ENCODE data around the gene CASP9.
A peak's percentile ranks its signal among the peaks of the same experiment; 100 is the strongest.
"Not testable (repeated sequence)": the region's sequence is repeated elsewhere in the genome, so short reads cannot be mapped to it uniquely, and the experiment has no call there.

CASP9 gene

DNA sequence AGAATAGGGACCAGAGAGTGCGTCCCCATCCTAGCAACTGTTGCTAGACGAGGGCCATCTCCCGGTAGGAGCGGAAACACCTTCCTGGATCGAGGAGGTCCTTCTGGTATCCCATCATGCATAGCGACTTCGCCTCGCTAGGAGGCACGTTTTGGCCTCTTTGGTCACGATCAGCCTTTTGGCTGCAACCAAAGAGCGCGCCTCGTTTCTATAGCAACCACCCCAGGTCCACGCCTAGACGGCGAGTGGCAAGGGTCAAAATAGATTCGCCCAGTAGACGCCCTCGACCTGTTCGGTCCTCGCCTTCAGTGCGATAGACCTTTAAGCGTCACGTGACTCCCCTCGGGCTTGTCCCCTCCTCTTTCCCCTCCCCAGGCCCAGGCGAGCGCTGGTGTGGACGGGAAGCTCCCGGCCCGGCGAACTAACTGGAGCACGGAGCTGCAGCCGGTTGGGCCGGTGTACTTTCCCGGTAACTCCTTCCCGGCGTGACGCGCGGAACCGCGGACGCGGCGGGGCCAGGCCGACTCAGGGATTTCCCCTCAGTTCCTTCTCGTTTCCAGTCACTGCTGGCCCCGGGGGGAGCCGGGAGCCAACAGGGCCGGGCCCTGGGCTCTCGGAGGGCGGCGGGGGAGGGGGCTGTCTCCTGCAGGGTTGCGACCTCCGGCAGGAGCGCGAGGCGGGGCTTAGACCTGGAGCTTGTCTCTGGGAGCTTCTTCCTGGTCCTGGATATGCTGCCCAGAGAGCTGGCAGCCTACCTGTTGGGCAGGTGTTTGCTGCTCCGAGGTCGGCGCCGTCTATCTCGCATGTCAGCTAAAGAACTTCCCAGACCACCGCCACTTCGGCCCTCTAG, 2.7 kb upstream of the CASP9 start, which contains the start of gene DNAJC16:
Gene DNAJC16 (plus strand): TSS at position 359 of the 850 bp plus-strand sequence. CDS start 2,258 bp downstream, outside the sequence.
- H3K27me3 ChIP-seq (ENCODE audit: control insufficient read depth in 5 of 5, insufficient read depth in 4 of 5, low read length in 5 of 5) = no peaks in the 10 kb centered on the region
- peaks cover 2 to 36% (median 29%) of the 10 kb centered on the region in 5 donors for H3K4me1 ChIP-seq (ENCODE audit: control insufficient read depth in 5 of 5, insufficient read depth in 5 of 5, low read length in 5 of 5)
- H3K9ac ChIP-seq (ENCODE audit: low read length in 5 of 5) = peak within 1 kb of the TSS; percentile 33 to 93 (median 92)
- peaks cover 0 to 9% (median 3%) of the 10 kb centered on the region in 5 donors for H3K36me3 ChIP-seq (ENCODE audit: control insufficient read depth in 5 of 5, insufficient read depth in 5 of 5, low read length in 5 of 5)
- H3K27ac ChIP-seq (ENCODE audit: low read depth, low read length) = peak within 1 kb of the TSS; percentile 89
- H3K9me3 ChIP-seq (ENCODE audit: control insufficient read depth in 5 of 5, low read length in 5 of 5) = no peaks in the 10 kb centered on the region
- peak within 1 kb of the TSS; percentile 76 to 97 (median 87) for H3K4me3 ChIP-seq (ENCODE audit: low read depth in 1 of 5, low read length in 5 of 5)

- H3K9ac ChIP-seq (ENCODE audit: low read length in 5 of 5) = peak overlapping the region in 1 of 5 donors; percentile 72
- peak overlapping the region; percentile 89 for H3K27ac ChIP-seq (ENCODE audit: low read depth, low read length)
- no peaks in the 10 kb centered on the region for H3K27me3 ChIP-seq (ENCODE audit: control insufficient read depth in 5 of 5, insufficient read depth in 4 of 5, low read length in 5 of 5)
- H3K9me3 ChIP-seq (ENCODE audit: control insufficient read depth in 5 of 5, low read length in 5 of 5) = no peaks in the 10 kb centered on the region
- H3K4me1 ChIP-seq (ENCODE audit: control insufficient read depth in 5 of 5, insufficient read depth in 5 of 5, low read length in 5 of 5) = peaks cover 2 to 36% (median 29%) of the 10 kb centered on the region in 5 donors
- H3K4me3 ChIP-seq (ENCODE audit: low read depth in 1 of 5, low read length in 5 of 5) = peak overlapping the region; percentile 33 to 90 (median 84)
- H3K36me3 ChIP-seq (ENCODE audit: control insufficient read depth in 5 of 5, insufficient read depth in 5 of 5, low read length in 5 of 5) = peaks cover 0 to 8% (median 3%) of the 10 kb centered on the region in 5 donors
These were observed 2.0 kb upstream of the CASP9 start for GRCh38 chr1:15526021-15526489.

GRCh38 chr1:15525050-15526020, 1.3 kb upstream of the CASP9 start:
- no peaks in the 10 kb centered on the region for H3K9me3 ChIP-seq (ENCODE audit: control insufficient read depth in 5 of 5, low read length in 5 of 5)
- peak overlapping the region in 4 of 5 donors; percentile 35 to 72 (median 52) for H3K9ac ChIP-seq (ENCODE audit: low read length in 5 of 5)
- peaks cover 0 to 1% (median 0%) of the 10 kb centered on the region in 5 donors for H3K36me3 ChIP-seq (ENCODE audit: control insufficient read depth in 5 of 5, insufficient read depth in 5 of 5, low read length in 5 of 5)
- peak overlapping the region; percentile 69 to 87 (median 71) for H3K4me3 ChIP-seq (ENCODE audit: low read depth in 1 of 5, low read length in 5 of 5)
- no peaks in the 10 kb centered on the region for H3K27me3 ChIP-seq (ENCODE audit: control insufficient read depth in 5 of 5, insufficient read depth in 4 of 5, low read length in 5 of 5)
- peaks cover 2 to 36% (median 29%) of the 10 kb centered on the region in 5 donors for H3K4me1 ChIP-seq (ENCODE audit: control insufficient read depth in 5 of 5, insufficient read depth in 5 of 5, low read length in 5 of 5)
- H3K27ac ChIP-seq (ENCODE audit: low read depth, low read length) = peak overlapping the region; percentile 89

- peak overlapping the region in 4 of 5 donors; percentile 60 to 71 (median 64) for H3K9ac ChIP-seq (ENCODE audit: low read length in 5 of 5)
These were observed 451 bp upstream of the CASP9 start for GRCh38 chr1:15524283-15525049.

GRCh38 chr1:15523104-15524020, 653 bp downstream of the CASP9 start:
- no peaks in the 10 kb centered on the region for H3K27me3 ChIP-seq (ENCODE audit: control insufficient read depth in 5 of 5, insufficient read depth in 4 of 5, low read length in 5 of 5)
- peak overlapping the region; percentile 72 for H3K27ac ChIP-seq (ENCODE audit: low read depth, low read length)
- peaks cover 0 to 2% (median 0%) of the 10 kb centered on the region in 5 donors for H3K36me3 ChIP-seq (ENCODE audit: control insufficient read depth in 5 of 5, insufficient read depth in 5 of 5, low read length in 5 of 5)
- peak overlapping the region; percentile 62 to 83 (median 74) for H3K4me3 ChIP-seq (ENCODE audit: low read depth in 1 of 5, low read length in 5 of 5)
- H3K9me3 ChIP-seq (ENCODE audit: control insufficient read depth in 5 of 5, low read length in 5 of 5) = no peaks in the 10 kb centered on the region
- H3K9ac ChIP-seq (ENCODE audit: low read length in 5 of 5) = peak overlapping the region; percentile 45 to 77 (median 73)
- H3K4me1 ChIP-seq (ENCODE audit: control insufficient read depth in 5 of 5, insufficient read depth in 5 of 5, low read length in 5 of 5) = peaks cover 2 to 36% (median 29%) of the 10 kb centered on the region in 5 donors

More at GRCh38 chr1:15524283-15525049, 451 bp upstream of the CASP9 start:
- Histone ChIP-seq H3K4me1 (ENCODE audit: control insufficient read depth in 5 of 5, insufficient read depth in 5 of 5, low read length in 5 of 5) (peaks cover 2 to 36% (median 29%) of the 10 kb centered on the region in 5 donors), H3K27ac (ENCODE audit: low read depth, low read length) (peak overlapping the region; percentile 78), H3K36me3 (ENCODE audit: control insufficient read depth in 5 of 5, insufficient read depth in 5 of 5, low read length in 5 of 5) (no peaks in the 10 kb centered on the region), H3K9me3 (ENCODE audit: control insufficient read depth in 5 of 5, low read length in 5 of 5) (no peaks in the 10 kb centered on the region), H3K4me3 (ENCODE audit: low read depth in 1 of 5, low read length in 5 of 5) (peak overlapping the region in 4 of 5 donors; percentile 60 to 73 (median 66)), H3K27me3 (ENCODE audit: control insufficient read depth in 5 of 5, insufficient read depth in 4 of 5, low read length in 5 of 5) (no peaks in the 10 kb centered on the region)

GRCh38 chr1:15522551-15522950, 1.5 kb downstream of the CASP9 start:
- H3K27me3 ChIP-seq (ENCODE audit: control insufficient read depth in 5 of 5, insufficient read depth in 4 of 5, low read length in 5 of 5) = no peaks in the 10 kb centered on the region
- no peaks in the 10 kb centered on the region for H3K9me3 ChIP-seq (ENCODE audit: control insufficient read depth in 5 of 5, low read length in 5 of 5)
- H3K4me1 ChIP-seq (ENCODE audit: control insufficient read depth in 5 of 5, insufficient read depth in 5 of 5, low read length in 5 of 5) = peaks cover 2 to 30% (median 25%) of the 10 kb centered on the region in 5 donors
- no peak overlapping the region for H3K27ac ChIP-seq (ENCODE audit: low read depth, low read length)
- peaks cover 0 to 9% (median 3%) of the 10 kb centered on the region in 5 donors for H3K36me3 ChIP-seq (ENCODE audit: control insufficient read depth in 5 of 5, insufficient read depth in 5 of 5, low read length in 5 of 5)
- no peak overlapping the region for H3K9ac ChIP-seq (ENCODE audit: low read length in 5 of 5)
- H3K4me3 ChIP-seq (ENCODE audit: low read depth in 1 of 5, low read length in 5 of 5) = no peak overlapping the region

GRCh38 chr1:15521206-15521906, 2.7 kb downstream of the CASP9 start:
- not testable (repeated sequence) for H3K4me3 ChIP-seq (ENCODE audit: low read depth in 1 of 5, low read length in 5 of 5); H3K9me3 ChIP-seq (ENCODE audit: control insufficient read depth in 5 of 5, low read length in 5 of 5)

DNA sequence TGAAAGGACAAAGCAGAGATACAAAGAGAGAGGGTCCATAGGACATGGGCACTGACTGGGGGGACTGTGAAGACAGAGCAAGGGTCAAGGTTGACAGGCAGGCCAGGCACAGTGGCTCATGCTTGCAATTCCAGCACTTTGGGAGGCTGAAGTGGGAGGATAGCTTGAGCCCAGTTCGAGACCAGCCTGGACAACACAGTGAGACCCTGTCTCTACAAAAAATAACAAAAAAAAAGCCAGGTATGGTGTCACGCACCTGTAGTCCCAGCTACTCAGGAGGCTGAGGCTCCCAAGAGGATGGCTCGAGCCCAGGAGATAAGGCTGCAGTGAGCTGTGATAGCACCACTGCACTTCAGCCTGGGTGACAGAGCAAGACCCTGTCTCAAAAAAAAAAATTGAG, 4.4 kb downstream of the CASP9 start:
- H3K9me3 ChIP-seq (ENCODE audit: control insufficient read depth in 5 of 5, low read length in 5 of 5) = no peaks in the 10 kb centered on the region
- H3K36me3 ChIP-seq (ENCODE audit: control insufficient read depth in 5 of 5, insufficient read depth in 5 of 5, low read length in 5 of 5) = peaks cover 5 to 15% (median 11%) of the 10 kb centered on the region in 5 donors
- no peak overlapping the region for H3K27ac ChIP-seq (ENCODE audit: low read depth, low read length)
- no peak overlapping the region for H3K4me3 ChIP-seq (ENCODE audit: low read depth in 1 of 5, low read length in 5 of 5)
- H3K4me1 ChIP-seq (ENCODE audit: control insufficient read depth in 5 of 5, insufficient read depth in 5 of 5, low read length in 5 of 5) = peaks cover 0 to 14% (median 9%) of the 10 kb centered on the region in 5 donors
- H3K9ac ChIP-seq (ENCODE audit: low read length in 5 of 5) = no peak overlapping the region
- H3K27me3 ChIP-seq (ENCODE audit: control insufficient read depth in 5 of 5, insufficient read depth in 4 of 5, low read length in 5 of 5) = no peaks in the 10 kb centered on the region

More at GRCh38 chr1:15521206-15521906, 2.7 kb downstream of the CASP9 start:
- H3K27me3 ChIP-seq (ENCODE audit: control insufficient read depth in 5 of 5, insufficient read depth in 4 of 5, low read length in 5 of 5); H3K9ac ChIP-seq (ENCODE audit: low read length in 5 of 5); H3K27ac ChIP-seq (ENCODE audit: low read depth, low read length): not testable (repeated sequence)
- Histone ChIP-seq H3K4me1 (ENCODE audit: control insufficient read depth in 5 of 5, insufficient read depth in 5 of 5, low read length in 5 of 5) (peaks cover 2 to 23% (median 20%) of the 10 kb centered on the region in 5 donors), H3K36me3 (ENCODE audit: control insufficient read depth in 5 of 5, insufficient read depth in 5 of 5, low read length in 5 of 5) (peaks cover 5 to 15% (median 11%) of the 10 kb centered on the region in 5 donors)
